Body of pancreas (tissue), 4 donors: Measurements from ENCODE around the gene GLIPR1. TPM values are rescaled to one million over a fixed set of nuclear protein-coding genes. Genes with fewer than 3 reads are reported as not detected.
"Not testable (repeated sequence)": the region's sequence is repeated elsewhere in the genome, so short reads cannot be mapped to it uniquely, and the experiment has no call there.

Source experiments
- ATAC-seq: fragments of 150-250 bp; one replicate; pipeline ENCODE4 v1.9.1; 2016
- DNase-seq, 4 donors: peaks; one replicate each; pipeline ENCODE4 v3.0.0-alpha.2; 2019
- H3K27ac ChIP-seq, 4 donors: fragments of 200-600 bp; sonication (generic); 1 replicate in 3 of 4; 2 replicates in 1 of 4; pipeline versions ENCODE4 v1.5.1 to v1.6.1; 2016 to 2019; ENCODE audit warnings: mild to moderate bottlenecking in 1 of 4, mixed read lengths in 1 of 4, moderate library complexity in 1 of 4
- H3K27me3 ChIP-seq, 2 donors: fragments of 200-600 bp; sonication (generic); one replicate each; pipeline ENCODE4 v1.6.0; 2016; ENCODE audit warnings: mild to moderate bottlenecking in 1 of 2
- H3K36me3 ChIP-seq, 2 donors: fragments of 200-600 bp; sonication (generic); replicated peaks in 1 of 2; 2 replicates each; pipeline ENCODE4 v1.5.1; 2016; ENCODE audit warnings: low read depth in 2 of 2; ENCODE audit not compliant: insufficient read depth in 1 of 2
- H3K4me1 ChIP-seq: fragments of 200-600 bp; sonication (generic); one replicate; pipeline ENCODE4 v1.6.0; 2016
- H3K4me3 ChIP-seq, 2 donors: fragments of 200-600 bp; sonication (generic); 1 replicate in 1 of 2; 2 replicates in 1 of 2; pipeline ENCODE4 v1.5.1; 2016 to 2019
- H3K9me3 ChIP-seq, 3 donors: fragments of 200-600 bp; sonication (generic); 1 replicate in 2 of 3; 2 replicates in 1 of 3; pipeline ENCODE4 v1.5.1; 2016
- POLR2A ChIP-seq, 3 donors: fragments of 450-650 bp; IDR thresholded peaks; one replicate each; pipeline ENCODE4 v1.6.1; 2016; ENCODE audit warnings: antibody characterized with exemption in 3 of 3, mild to moderate bottlenecking in 2 of 3
- WGBS, 2 donors: methylation state at CpG; one replicate each; pipeline ENCODE4 v1.1.5; 2017; 5-methylcytosine and 5-hydroxymethylcytosine counted together
- intact Hi-C: fragments of 100-400 bp; cut with DNase I; formaldehyde crosslinking; loops from one replicate; pipeline ENCODE4 v1.15.1; 2023
- total RNA-seq, 2 donors: library from RNA; depleted of rRNA; stranded (reverse); fragments of >200 nt; gene quantifications; one replicate each; pipeline ENCODE4 v1.1.0, GENCODE V29; 2016
- TF ChIP-seq, protein P1 (sequence below), 7 experiments: fragments of 450-650 bp in 4 of 7; fragments of 200-600 bp in 3 of 7; sonication (generic) in 3 of 7; IDR thresholded peaks; one replicate each; pipeline ENCODE4 v1.5.1; 2016 to 2019; ENCODE audit warnings: antibody characterized with exemption in 7 of 7

The GLIPR1 gene
- total RNA-seq, 2 donors from 2014 or later: 5.4 to 6.3 TPM

DNA sequence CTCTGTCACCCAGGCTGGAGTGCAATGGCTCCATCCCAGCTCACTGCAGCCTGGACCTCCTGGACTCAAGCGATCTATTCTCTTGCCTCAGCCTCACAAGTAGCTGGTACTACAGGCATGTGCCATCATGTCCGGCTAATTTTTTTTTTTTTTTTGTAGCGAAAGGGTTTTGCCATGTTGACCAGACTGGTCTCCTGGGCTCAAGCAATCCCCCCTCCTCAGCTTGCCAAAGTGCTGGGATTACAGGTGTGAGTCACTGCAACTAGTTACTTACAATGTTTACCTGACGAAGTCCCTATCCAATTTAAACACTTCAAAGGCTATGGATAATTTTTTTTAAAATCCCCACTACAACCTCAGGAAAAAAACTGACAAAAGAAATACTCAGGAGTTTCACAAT, 29.1 kb downstream of the GLIPR1 start:
- Histone ChIP-seq H3K4me1 (peaks cover 30% of the 10 kb centered on the region), H3K9me3 (no peaks in the 10 kb centered on the region), H3K4me3 (no peak overlapping the region), H3K27me3 (no peaks in the 10 kb centered on the region), H3K27ac (no peak overlapping the region), H3K36me3 (peaks cover 0 to 2% of the 10 kb centered on the region in 2 donors)
- WGBS, 2 donors: 49 to 64% methylated on average over 4 of the region's 4 CpGs
- ATAC-seq (no peak), DNase-seq (no peak)
- TF ChIP-seq POLR2A (IDR thresholded peaks at IDR 0.05): no peak
- TF ChIP-seq, protein P1, sequence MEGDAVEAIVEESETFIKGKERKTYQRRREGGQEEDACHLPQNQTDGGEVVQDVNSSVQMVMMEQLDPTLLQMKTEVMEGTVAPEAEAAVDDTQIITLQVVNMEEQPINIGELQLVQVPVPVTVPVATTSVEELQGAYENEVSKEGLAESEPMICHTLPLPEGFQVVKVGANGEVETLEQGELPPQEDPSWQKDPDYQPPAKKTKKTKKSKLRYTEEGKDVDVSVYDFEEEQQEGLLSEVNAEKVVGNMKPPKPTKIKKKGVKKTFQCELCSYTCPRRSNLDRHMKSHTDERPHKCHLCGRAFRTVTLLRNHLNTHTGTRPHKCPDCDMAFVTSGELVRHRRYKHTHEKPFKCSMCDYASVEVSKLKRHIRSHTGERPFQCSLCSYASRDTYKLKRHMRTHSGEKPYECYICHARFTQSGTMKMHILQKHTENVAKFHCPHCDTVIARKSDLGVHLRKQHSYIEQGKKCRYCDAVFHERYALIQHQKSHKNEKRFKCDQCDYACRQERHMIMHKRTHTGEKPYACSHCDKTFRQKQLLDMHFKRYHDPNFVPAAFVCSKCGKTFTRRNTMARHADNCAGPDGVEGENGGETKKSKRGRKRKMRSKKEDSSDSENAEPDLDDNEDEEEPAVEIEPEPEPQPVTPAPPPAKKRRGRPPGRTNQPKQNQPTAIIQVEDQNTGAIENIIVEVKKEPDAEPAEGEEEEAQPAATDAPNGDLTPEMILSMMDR (IDR thresholded peaks at IDR 0.05): no peak
- intact Hi-C loops: no loop called here

DNA sequence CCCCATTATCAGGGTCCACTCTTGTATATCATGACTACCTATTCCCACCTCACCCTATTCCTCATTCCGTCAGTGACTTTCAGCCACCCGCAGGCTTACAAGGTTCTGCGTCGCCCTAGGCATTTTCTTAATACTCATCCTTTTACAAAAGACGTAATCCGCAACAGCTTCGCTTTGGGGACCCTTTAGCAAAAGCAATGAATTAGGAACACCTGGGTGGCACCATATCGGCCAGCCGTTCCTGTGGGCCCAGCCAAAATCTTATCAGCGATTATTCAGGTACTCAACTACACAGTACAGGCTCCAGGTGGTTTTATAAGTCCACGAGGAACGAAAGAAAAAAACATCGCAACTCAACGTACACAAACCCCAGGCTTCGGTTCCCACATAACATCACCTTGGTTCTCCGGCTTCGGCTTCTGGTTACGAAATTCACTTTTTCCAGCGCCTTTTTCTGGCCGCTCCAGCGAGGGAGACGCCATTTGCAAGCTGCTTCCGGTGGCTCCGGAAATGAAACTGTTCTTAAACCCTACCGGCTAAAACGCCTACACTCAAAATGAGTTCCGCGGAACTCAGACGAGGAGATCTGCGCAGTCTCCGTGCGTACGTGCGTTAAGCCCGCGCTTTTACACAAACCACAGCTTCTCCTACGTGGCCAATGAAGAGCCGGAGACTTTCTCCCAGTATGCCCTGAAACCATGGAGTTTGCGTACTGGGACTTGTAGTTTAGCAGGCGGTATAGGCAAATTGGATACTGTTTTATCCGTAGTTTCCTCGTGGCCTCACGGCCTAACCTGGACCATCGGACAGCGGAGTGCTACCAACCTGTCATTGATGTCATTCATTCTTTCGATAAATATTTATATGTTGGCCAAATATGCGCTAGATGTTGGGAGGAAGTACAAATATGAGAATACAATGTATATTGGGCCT, 30.8 kb downstream of the GLIPR1 start, which contains the start of gene KRR1:
Gene KRR1, minus strand, starts transcription at position 494 of the 933 bp plus-strand sequence. Its CDS starts 12 bp downstream, at position 482.
- DNase-seq (peak; percentile 93 to 97 (median 96)), ATAC-seq (peak; percentile 99)
- Histone ChIP-seq H3K4me3 (peak within 1 kb of the TSS; percentile 83 to 89), H3K4me1 (peaks cover 30% of the 10 kb centered on the region), H3K27ac (peak within 1 kb of the TSS in 3 of 4 donors; percentile 67 to 77 (median 74)), H3K9me3 (no peaks in the 10 kb centered on the region), H3K36me3 (peaks cover 0 to 2% of the 10 kb centered on the region in 2 donors), H3K27me3 (no peaks in the 10 kb centered on the region)
- peak in 2 of 3 donors; percentile 77 to 84 for TF ChIP-seq POLR2A (IDR thresholded peaks at IDR 0.05)
- TF ChIP-seq, protein P1 (IDR thresholded peaks at IDR 0.05): peak in 4 of 7 experiments; percentile 34 to 57 (median 48)
- intact Hi-C loops: no loop called here
- WGBS, 2 donors: 2 to 3% methylated on average over 47 of the region's 47 CpGs

DNA sequence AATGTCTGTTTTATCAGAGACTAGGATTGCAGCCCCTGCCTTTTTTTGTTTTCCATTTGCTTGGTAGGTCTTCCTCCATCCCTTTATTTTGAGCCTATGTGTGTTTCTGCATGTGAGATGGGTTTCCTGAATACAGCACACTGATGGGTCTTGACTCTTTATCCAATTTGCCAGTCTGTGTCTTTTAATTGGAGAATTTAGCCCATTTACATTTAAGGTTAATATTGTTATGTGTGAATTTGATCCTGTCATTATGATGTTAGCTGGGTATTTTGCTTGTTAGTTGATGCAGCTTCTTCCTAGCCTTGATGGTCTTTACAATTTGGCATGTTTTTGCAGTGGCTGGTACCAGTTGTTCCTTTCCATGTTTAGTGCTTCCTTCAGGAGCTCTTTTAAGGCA, 40.7 kb downstream of the GLIPR1 start:
- H3K36me3 ChIP-seq, ATAC-seq, H3K4me3 ChIP-seq, H3K4me1 ChIP-seq, intact Hi-C loops, H3K27me3 ChIP-seq, H3K9me3 ChIP-seq, DNase-seq, H3K27ac ChIP-seq: not testable (repeated sequence)

DNA sequence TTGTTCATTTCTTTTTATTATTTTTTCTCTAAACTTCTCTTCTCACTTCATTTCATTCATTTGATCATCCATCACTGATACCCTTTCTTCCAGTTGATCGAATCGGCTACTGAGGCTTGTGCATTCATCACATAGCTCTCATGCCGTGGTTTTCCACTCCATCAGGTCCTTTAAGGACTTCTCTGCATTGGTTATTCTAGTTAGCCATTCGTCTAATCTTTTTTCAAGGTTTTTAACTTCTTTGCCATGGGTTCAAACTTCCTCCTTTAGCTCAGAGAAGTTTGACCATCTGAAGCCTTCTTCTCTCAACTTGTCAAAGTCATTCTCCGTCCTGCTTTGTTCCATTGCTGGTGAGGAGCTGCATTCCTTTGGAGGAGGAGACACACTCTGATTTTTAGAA, 41.6 kb downstream of the GLIPR1 start:
- H3K36me3 ChIP-seq, H3K4me3 ChIP-seq, H3K27me3 ChIP-seq, ATAC-seq, DNase-seq, intact Hi-C loops, H3K9me3 ChIP-seq, H3K4me1 ChIP-seq, H3K27ac ChIP-seq: not testable (repeated sequence)
- WGBS, 2 donors: 74 to 80% methylated on average over 5 of the region's 5 CpGs

DNA sequence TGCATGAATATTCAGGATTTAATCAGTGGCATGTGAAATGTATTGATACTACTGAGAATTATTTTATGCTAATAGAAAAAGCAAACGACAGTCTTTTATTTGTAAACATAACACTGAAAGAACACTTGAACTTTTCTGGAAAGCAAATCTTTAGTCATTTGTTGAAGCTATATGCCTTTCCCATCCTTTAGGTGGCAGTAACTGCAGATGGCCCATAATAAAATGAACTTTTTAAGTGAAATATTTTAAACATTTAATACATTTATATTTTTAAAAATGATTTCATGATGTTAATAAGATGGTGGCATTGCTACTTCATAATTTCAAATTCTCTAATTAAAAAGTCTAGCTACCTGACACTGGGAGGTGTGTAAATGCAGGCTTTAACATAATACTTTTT, 44.7 kb downstream of the GLIPR1 start:
- Histone ChIP-seq H3K36me3 (no peaks in the 10 kb centered on the region), H3K9me3 (no peaks in the 10 kb centered on the region), H3K4me1 (no peaks in the 10 kb centered on the region), H3K4me3 (no peak overlapping the region), H3K27ac (no peak overlapping the region), H3K27me3 (no peaks in the 10 kb centered on the region)
- 21 to 26% methylated on average over 1 of the region's 1 CpG for WGBS, 2 donors
- intact Hi-C loops: no loop called here
- no peak for ATAC-seq
- TF ChIP-seq POLR2A (IDR thresholded peaks at IDR 0.05): no peak
- TF ChIP-seq, protein P1 (IDR thresholded peaks at IDR 0.05): no peak
- no peak for DNase-seq
